Nephron (organoid): ENCODE measurements around the gene CCDC191.
A peak's percentile ranks its signal among the peaks of the same experiment; 100 is the strongest.

ENCODE experiments used
- H3K27ac Mint-ChIP-seq, 3 experiments: 2 replicates each; pipeline ENCODE4 v1.8.0; 2020; ENCODE audit warnings: mixed read lengths in 3 of 3, mild to moderate bottlenecking in 2 of 3, moderate library complexity in 1 of 3
- H3K27me3 Mint-ChIP-seq: 2 replicates; pipeline ENCODE4 v1.8.0; 2021; ENCODE audit warnings: low read depth, mild to moderate bottlenecking, moderate library complexity, mixed read lengths
- H3K36me3 Mint-ChIP-seq: 2 replicates; pipeline ENCODE4 v1.8.0; 2020; ENCODE audit warnings: low read depth, mixed read lengths
- H3K4me1 Mint-ChIP-seq: 2 replicates; pipeline ENCODE4 v1.8.0; 2020; ENCODE audit warnings: mixed read lengths
- H3K4me3 Mint-ChIP-seq, 3 experiments: 2 replicates each; pipeline ENCODE4 v1.8.0; 2020; ENCODE audit warnings: mild to moderate bottlenecking in 3 of 3, mixed read lengths in 3 of 3, moderate library complexity in 2 of 3
- H3K9me3 Mint-ChIP-seq: 2 replicates; pipeline ENCODE4 v1.8.0; 2020; ENCODE audit warnings: mixed read lengths
- CTCF ChIP-seq, 3 experiments: fragments of 200-600 bp; sonication (generic); IDR thresholded peaks; one replicate each; pipeline ENCODE4 v1.5.0; 2021; ENCODE audit warnings: antibody characterized with exemption in 3 of 3; ENCODE audit not compliant: unreplicated experiment in 3 of 3

Gene CCDC191

GRCh38 chr3:114095796-114096195 is 39.5 kb upstream of the CCDC191 start:
- no peak overlapping the region for H3K4me3 Mint-ChIP-seq
- no peak overlapping the region for H3K27ac Mint-ChIP-seq
- no peaks in the 10 kb centered on the region for H3K9me3 Mint-ChIP-seq
- H3K27me3 Mint-ChIP-seq = no peaks in the 10 kb centered on the region
- H3K4me1 Mint-ChIP-seq = peaks cover 18% of the 10 kb centered on the region
- no peak for TF ChIP-seq CTCF (IDR thresholded peaks at IDR 0.05; ENCODE audit: unreplicated experiment in 3 of 3)
- H3K36me3 Mint-ChIP-seq = no peaks in the 10 kb centered on the region

- Mint-ChIP-seq H3K4me1 (peaks cover 18% of the 10 kb centered on the region), H3K36me3 (no peaks in the 10 kb centered on the region), H3K27me3 (no peaks in the 10 kb centered on the region), H3K4me3 (no peak overlapping the region), H3K9me3 (no peaks in the 10 kb centered on the region), H3K27ac (peak overlapping the region; percentile 3 to 55 (median 4))
- no peak for TF ChIP-seq CTCF (IDR thresholded peaks at IDR 0.05; ENCODE audit: unreplicated experiment in 3 of 3)
These were observed 37.3 kb upstream of the CCDC191 start for GRCh38 chr3:114093596-114093995.

GRCh38 chr3:114093016-114093380 is 36.7 kb upstream of the CCDC191 start:
- no peaks in the 10 kb centered on the region for H3K9me3 Mint-ChIP-seq
- TF ChIP-seq CTCF (IDR thresholded peaks at IDR 0.05; ENCODE audit: unreplicated experiment in 3 of 3) = no peak
- no peak overlapping the region for H3K4me3 Mint-ChIP-seq
- peak overlapping the region; percentile 3 to 55 (median 4) for H3K27ac Mint-ChIP-seq
- peaks cover under 1% of the 10 kb centered on the region for H3K36me3 Mint-ChIP-seq
- no peaks in the 10 kb centered on the region for H3K27me3 Mint-ChIP-seq
- H3K4me1 Mint-ChIP-seq = peaks cover 18% of the 10 kb centered on the region

- Mint-ChIP-seq H3K36me3 (peaks cover 7% of the 10 kb centered on the region), H3K27me3 (no peaks in the 10 kb centered on the region), H3K27ac (peak overlapping the region; percentile 3 to 55 (median 4)), H3K4me1 (peaks cover 18% of the 10 kb centered on the region), H3K9me3 (no peaks in the 10 kb centered on the region), H3K4me3 (no peak overlapping the region)
- no peak for TF ChIP-seq CTCF (IDR thresholded peaks at IDR 0.05; ENCODE audit: unreplicated experiment in 3 of 3)
These were observed 36.1 kb upstream of the CCDC191 start for GRCh38 chr3:114092151-114093015.

- H3K27ac Mint-ChIP-seq = no peak overlapping the region
- peaks cover 18% of the 10 kb centered on the region for H3K4me1 Mint-ChIP-seq
- no peak overlapping the region for H3K4me3 Mint-ChIP-seq
- peaks cover 28% of the 10 kb centered on the region for H3K36me3 Mint-ChIP-seq
- H3K9me3 Mint-ChIP-seq = no peaks in the 10 kb centered on the region
- H3K27me3 Mint-ChIP-seq = no peaks in the 10 kb centered on the region
- TF ChIP-seq CTCF (IDR thresholded peaks at IDR 0.05; ENCODE audit: unreplicated experiment in 3 of 3) = no peak
These were observed 33.3 kb upstream of the CCDC191 start for GRCh38 chr3:114089675-114090074.

- H3K27ac Mint-ChIP-seq = no peak overlapping the region
- H3K36me3 Mint-ChIP-seq = peaks cover 54% of the 10 kb centered on the region
- no peaks in the 10 kb centered on the region for H3K9me3 Mint-ChIP-seq
- H3K27me3 Mint-ChIP-seq = no peaks in the 10 kb centered on the region
- no peaks in the 10 kb centered on the region for H3K4me1 Mint-ChIP-seq
- H3K4me3 Mint-ChIP-seq = no peak overlapping the region
- no peak for TF ChIP-seq CTCF (IDR thresholded peaks at IDR 0.05; ENCODE audit: unreplicated experiment in 3 of 3)
These were observed 30.0 kb upstream of the CCDC191 start for GRCh38 chr3:114086356-114086755.
